Superior temporal gyrus (tissue), 1 donor: ENCODE data around the gene MRPL10.
"Not testable (repeated sequence)": the region's sequence is repeated elsewhere in the genome, so short reads cannot be mapped to it uniquely, and the experiment has no call there.

Source experiments
- DNase-seq: peaks from one replicate; pipeline ENCODE4 v3.0.0-alpha.2; 2016; ENCODE audit errors: extremely low spot score

MRPL10 gene

DNA sequence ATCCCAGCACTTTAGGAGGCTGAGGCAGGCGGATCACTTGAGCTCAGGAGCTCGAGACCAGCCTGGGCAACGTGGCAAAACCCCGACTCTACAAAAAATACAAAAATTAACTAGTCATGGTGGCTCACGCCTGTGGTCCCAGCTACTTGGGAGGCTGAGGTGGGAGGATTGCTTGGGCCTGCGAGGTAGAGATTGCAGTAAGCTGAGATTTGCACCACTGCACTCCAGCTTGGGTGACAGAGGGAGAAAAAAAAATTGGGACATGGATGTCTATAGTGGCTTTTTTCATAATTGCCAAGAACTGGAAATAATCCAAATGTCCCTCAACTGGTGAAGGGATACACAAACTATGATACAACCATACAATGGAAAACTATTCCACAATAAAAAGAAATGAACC is 38.4 kb downstream of the MRPL10 start:
- no peak for DNase-seq

DNA sequence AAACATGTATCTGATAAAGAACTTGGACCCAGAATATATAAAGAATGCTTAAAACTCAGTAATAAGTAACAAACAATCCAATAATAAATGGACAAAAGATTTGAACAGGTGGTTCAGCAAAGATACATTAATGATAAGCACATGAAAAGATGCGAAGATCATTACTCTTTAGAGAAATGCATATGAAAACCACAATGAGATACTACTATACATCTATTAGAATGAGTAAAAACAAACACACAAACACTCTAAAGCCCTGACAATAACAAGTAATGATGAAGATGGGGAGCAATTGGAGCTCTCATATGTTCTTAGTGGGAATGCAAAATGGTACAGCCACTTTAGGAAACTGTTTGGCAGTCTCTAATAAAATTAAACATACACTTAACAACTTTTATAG is 38.9 kb downstream of the MRPL10 start:
- DNase-seq = no peak

DNA sequence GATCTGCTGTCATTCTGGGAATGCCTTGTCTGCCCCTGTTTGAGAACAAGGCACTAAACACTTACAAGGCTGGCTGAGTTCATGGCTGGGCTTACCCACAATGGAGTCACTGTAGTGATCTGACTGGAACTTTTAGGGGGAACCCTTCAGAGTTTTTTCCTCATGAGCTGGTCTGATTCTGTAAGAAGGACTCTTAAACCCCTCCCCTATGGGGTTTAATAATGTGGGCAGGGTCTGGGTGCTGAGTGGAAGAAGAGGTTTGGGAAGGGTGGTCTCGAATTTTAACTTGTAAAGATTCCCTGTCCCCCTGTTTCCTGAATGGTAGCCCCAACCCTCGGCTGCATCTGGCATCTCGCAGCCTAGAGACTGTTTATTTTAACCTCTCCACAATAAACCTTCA is 40.3 kb downstream of the MRPL10 start:
- DNase-seq = no peak

DNA sequence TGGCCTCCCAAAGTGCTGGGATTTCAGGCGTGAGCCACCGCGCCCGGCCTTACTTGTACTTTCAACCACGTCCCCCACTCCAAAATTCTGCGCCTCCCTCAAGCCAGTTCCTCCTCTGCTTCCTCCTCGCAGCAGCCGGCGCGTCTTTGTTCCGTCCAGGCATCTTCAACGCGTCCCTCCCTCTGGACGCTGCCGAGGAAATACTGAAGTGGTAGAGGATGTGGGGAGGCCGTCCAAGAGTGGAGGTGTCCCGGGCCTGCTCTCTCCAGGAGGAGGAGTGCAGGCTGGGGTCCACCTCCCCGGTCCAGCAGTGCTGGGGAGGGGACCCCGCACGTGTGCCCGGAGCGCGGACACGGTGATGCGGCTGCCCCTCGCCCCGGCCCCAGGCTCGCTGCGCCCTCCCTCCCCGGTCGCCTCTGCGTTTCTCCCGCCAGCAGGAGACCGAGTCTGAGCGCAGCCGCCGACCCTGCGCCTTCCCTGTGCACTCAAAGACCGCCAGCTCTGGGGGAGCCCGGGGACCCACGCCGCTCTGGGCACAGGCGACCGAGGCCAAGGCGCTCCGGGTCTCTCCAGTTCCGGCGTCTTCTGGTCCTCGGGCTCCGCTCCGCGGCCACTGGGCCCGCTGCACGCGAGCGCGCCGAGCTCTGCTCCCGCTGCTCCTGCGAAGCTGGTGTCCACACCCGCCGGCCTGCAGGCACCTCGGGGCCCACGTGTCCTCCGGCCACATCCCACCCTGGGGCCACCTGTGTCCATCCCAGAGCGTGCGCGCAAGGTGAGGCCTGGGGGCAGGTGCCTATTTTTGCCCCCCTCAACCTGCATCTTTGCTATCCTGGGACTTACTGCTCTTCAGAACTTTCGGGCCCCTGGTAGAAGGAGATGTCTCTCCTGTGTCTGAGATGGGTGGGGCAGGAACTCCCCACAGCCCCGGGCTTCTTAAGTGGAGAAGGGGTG is 41.5 kb downstream of the MRPL10 start:
- DNase-seq = peak; percentile 36

DNA sequence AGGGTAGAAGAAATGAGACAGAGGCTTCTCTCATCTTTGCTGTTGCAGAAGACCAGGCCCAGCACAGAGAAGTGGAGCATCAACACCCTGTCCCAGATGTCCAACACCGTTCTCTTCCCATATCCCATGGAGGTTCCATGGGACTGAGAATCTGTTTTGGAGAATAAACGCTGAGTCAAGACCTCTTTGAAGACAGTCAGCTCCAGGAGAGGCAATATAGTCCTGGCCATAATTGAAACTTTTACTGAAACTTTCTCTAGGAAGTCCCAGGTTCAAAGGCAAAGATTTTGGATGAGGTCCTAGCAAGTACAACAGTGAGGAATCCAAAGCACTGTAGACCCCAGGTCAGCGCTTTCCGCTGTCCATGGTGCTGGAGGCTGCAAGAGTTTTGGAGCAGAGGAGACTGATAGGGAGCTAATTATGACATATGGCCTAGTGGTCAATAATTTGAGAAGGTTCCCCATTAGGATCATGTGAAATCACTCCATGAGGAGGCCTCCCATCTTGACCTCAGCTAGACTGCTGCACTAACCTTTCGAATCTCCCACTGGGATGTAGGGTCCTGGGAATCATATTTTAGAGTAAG is 45.7 kb downstream of the MRPL10 start:
- DNase-seq = no peak

DNA sequence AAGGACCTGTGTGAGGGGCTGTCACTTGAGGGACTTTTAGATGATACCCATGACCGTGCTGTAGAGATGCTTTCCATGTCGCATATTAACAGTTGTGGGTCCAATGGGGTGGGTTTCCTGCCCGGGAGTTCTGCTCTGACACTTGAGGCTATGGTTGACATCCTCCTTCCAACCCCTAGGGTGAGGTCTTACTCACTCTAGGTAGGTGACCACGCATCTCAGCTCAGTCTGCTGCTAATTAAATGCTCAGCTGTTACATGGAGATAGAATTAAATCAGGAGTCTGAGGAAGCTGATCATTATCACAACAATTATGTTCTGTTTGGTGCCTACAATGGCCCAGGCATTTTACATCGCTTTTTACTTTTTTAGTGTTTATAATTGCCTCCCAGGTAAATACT is 49.9 kb downstream of the MRPL10 start:
- DNase-seq = no peak

DNA sequence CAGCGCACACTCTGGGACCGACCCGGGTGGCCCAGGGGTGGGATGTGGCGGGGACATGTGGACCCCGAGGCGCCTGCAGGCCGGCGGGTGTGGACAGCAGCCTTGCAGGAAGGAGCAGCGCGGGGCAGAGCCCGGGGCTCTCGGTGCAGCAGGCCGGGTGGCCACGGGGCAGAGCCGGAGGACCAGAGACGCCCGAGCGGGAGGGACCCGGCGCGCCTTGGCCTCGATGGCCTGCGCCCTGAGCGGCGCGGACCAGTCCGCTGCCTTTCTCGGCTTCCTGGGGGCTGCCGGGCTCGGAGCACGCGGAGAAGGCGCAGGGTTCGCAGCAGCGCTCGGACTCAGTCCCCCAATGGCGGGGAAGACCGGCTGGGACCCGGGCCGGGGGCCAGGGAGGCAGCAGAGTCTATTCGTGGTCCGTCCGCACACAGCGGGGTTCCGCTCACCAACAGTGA is 53.1 kb downstream of the MRPL10 start:
- DNase-seq = no peak

DNA sequence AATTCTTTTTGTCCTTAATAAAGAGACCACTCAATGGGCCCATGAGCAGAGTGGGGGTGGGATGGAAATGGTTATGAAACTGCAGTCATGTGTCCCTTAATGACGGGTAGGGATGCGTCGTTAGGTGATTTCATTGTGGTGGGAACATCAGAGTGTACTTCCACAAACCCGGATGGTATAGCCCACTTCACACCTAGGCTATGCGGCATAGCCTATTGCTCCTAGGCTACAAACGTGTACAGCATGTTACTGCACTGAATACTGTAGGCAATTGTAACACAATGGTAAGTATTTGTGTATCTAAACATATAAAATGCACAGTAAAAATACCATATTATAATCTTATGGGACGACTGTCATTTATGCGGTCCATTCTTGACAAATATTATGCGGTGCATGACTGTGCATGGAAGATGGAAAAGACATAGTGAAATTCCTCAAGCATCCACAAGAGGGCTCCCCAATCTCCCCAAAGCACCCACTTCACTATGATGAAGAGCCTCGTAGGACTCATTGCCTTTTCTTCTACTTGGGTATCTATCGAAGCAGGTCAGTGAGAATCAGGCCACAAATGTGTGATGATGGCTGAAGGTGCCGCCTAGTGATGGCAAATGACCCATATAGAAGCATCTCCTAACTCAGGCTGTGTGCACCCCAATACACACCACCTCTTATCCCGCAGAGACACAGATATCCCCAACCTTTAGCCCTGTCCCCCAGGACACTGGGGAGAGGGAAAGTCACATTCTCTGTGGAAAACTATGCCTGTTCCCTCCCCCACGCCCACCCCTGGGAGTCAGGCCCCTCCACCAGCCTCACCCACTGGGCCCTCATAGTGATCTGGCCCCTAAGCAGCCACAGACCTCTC is 54.8 kb downstream of the MRPL10 start:
- DNase-seq = peak; percentile 44

DNA sequence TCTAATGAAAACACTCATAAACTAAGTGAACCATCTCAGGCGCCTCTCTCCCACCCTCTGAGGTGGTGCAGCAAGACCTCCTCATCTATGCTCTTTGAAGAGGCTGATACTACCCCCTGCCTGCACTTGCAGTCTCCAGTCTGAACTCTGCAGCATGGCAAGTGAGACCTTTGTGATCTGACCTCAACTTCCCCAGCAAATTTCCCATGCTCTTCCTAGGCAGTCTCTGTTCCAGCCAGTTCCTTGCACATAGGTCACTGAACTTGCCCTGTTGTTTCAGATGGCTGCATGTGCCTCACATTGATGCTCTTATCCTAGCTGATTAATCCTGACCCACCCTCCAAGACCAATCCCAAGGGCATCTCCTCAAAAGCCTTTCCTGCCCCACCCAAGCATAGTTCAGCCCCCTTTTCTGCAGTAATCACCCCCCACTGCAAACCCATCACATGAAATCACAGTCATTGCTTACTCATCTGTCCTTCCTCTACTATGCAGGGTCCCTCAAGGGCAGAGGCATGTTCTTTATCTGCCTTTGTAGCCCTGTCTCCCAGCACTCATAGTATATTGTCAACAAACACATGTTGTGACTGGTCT is 56.3 kb downstream of the MRPL10 start:
- DNase-seq = no peak

DNA sequence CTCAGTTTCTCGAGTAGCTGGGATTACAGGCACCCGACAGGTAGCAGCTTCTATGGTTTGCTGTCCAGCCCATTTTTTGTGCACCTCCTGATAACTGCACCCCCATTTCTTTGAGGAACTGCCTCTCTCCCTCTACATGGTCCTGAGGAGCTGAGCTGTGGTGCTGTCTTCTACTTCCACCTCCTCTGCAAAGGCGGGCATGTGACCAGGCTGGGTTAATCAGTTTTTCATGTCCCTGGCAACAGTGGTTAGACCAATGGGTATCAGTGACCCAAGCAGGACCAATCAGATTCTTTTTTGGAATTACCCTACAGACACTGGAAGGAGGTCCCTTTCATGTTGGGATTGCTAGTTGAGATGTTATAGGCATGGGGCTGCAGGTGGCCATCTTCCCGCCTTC is 57.0 kb downstream of the MRPL10 start:
- DNase-seq = no peak

DNA sequence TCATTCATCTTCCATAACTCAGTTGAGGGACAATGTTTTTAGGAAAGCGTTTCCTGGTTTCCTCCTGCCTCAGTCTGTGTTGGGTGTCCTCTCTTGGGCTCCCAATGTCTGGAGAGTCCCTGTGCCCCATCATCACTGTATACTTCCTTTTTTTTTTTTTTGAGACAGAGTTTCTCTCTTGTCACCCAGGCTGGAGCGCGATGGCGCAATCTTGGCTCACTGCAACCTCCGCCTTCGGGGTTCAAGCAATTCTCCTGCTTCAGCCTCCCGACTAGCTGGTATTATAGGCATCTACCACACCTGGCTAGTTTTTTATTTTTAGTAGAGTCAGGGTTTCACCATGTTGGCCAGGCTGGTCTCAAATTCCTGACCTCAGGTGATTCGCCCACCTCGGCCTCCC is 57.7 kb downstream of the MRPL10 start:
- DNase-seq = not testable (repeated sequence)
